Transverse colon (tissue), 4 donors: ENCODE data around the gene RNF11. TPM values are rescaled to one million over a fixed set of nuclear protein-coding genes. Genes with fewer than 3 reads are reported as not detected.
A peak's percentile ranks its signal among the peaks of the same experiment; 100 is the strongest.

ENCODE experiments used
- DNase-seq: peaks from one replicate; pipeline ENCODE4 v3.0.0-alpha.2; 2019
- H3K27ac ChIP-seq, 4 donors: fragments of 200-600 bp; sonication (generic); 2 replicates each; pipeline ENCODE4 v1.5.1; 2016 to 2018; ENCODE audit warnings: inconsistent platforms in 4 of 4
- H3K27me3 ChIP-seq: fragments of 200-600 bp; sonication (generic); 2 replicates; pipeline ENCODE4 v1.5.1; 2017; ENCODE audit warnings: inconsistent platforms
- H3K36me3 ChIP-seq, 4 donors: fragments of 200-600 bp; sonication (generic); 2 replicates each; pipeline ENCODE4 v1.5.1; 2017 to 2019; ENCODE audit warnings: inconsistent platforms in 4 of 4
- H3K4me1 ChIP-seq, 4 donors: fragments of 200-600 bp; sonication (generic); 2 replicates each; pipeline ENCODE4 v1.5.1; 2017 to 2020; ENCODE audit warnings: inconsistent platforms in 4 of 4
- H3K4me3 ChIP-seq, 4 donors: fragments of 200-600 bp; sonication (generic); 1 replicate in 1 of 4; 2 replicates in 3 of 4; pipeline versions ENCODE4 v1.5.1 to v1.6.1; 2017 to 2019; ENCODE audit warnings: inconsistent platforms in 4 of 4
- H3K9me3 ChIP-seq, 2 donors: fragments of 200-600 bp; sonication (generic); 2 replicates each; pipeline ENCODE4 v1.5.1; 2017 to 2019; ENCODE audit warnings: inconsistent platforms in 2 of 2
- EP300 ChIP-seq: sonication (generic); formaldehyde crosslinking; IDR thresholded peaks from one replicate; pipeline ENCODE4 v1.6.1; 2017; ENCODE audit warnings: antibody characterized with exemption, low read depth
- POLR2A ChIP-seq: fragments of 450-650 bp; IDR thresholded peaks from one replicate; pipeline ENCODE4 v1.6.1; 2016; ENCODE audit warnings: antibody characterized with exemption, mild to moderate bottlenecking, moderate library complexity
- POLR2AphosphoS5 ChIP-seq, 3 donors: sonication (generic); formaldehyde crosslinking; IDR thresholded peaks; one replicate each; pipeline ENCODE4 v1.6.1; 2016; ENCODE audit warnings: antibody characterized with exemption in 3 of 3
- WGBS, 2 donors: methylation state at CpG; one replicate each; pipeline ENCODE4 v1.1.5; 2018; ENCODE audit warnings: low coverage in 1 of 2; 5-methylcytosine and 5-hydroxymethylcytosine counted together
- in situ Hi-C, 4 donors: fragments of 200-750 bp; cut with MboI; loops; one replicate each; pipeline versions ENCODE4 v1.15.0 to v1.15.1; 2017; ENCODE audit warnings: low sequenced_read_pairs in 3 of 4, low pct_ligation_motif_present in 1 of 4, low pct_unique_long_range_greater_than_20kb in 1 of 4
- intact Hi-C: fragments of 100-400 bp; cut with DNase I; formaldehyde crosslinking; loops from one replicate; pipeline ENCODE4 v1.15.1; 2023; ENCODE audit warnings: low total_unique reads
- total RNA-seq, 4 donors: library from RNA; depleted of rRNA; stranded (reverse); fragments of >200 nt; gene quantifications; one replicate each; pipeline ENCODE4 v1.1.0, GENCODE V29; 2016
- TF ChIP-seq, protein P1 (sequence below), 5 experiments: fragments of 200-600 bp in 3 of 5; fragments of 450-650 bp in 2 of 5; sonication (generic) in 3 of 5; IDR thresholded peaks; 1 replicate in 2 of 5; 2 replicates in 3 of 5; pipeline ENCODE4 v1.5.1; 2016 to 2017; ENCODE audit warnings: antibody characterized with exemption in 5 of 5, inconsistent platforms in 3 of 5, mild to moderate bottlenecking in 2 of 5, moderate library complexity in 1 of 5

Gene RNF11
- total RNA-seq, 4 donors from 2014 or later, result 34.8 to 72.5 (median 52.8) TPM

DNA sequence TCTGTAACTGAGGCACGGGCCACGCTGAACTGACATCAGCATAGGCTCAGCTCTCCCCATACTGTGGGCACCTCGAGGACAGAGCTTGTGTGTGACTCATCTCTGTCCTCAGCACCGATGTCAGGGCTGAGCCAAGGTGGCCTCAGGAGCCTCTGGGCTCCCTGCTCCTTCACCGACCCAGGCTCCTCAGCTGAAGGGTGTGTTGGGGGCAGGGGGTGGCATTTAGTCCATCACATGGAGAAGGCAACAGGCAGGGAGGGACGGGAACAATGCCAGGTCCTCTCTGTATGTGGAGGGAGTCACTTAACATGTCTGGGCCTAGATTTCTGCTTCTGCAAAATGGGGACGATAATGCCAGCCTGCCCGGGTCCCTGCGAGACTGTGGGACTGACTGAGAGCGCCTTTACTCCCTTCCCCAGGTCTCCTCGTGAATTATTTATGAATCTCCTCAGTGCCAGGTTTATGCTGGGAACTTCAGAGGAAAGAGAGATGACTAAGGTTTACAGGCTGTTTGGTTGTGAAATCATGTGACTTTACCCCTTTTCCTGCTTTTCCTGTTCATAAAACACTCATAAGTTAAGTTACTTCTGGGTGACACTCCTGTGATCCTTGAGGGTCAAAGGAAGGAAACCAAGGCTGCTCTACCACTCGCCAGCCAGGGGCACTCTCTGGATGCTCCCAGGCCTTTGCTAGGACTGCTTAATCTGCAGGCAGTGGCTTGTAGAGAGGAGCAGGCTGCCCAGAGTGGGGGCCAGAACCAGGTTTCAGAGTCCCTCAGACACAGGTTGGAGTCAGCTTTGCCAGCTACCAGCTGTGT lies 78.1 kb downstream of the RNF11 start:
- no peaks in the 10 kb centered on the region for H3K36me3 ChIP-seq
- 46 to 80% methylated on average over 1 to 12 of the region's 12 CpGs for WGBS, 2 donors
- no peaks in the 10 kb centered on the region for H3K27me3 ChIP-seq
- intact Hi-C loops, result no loop called here
- no peaks in the 10 kb centered on the region for H3K9me3 ChIP-seq
- peak overlapping the region; percentile 72 to 84 (median 78) for H3K27ac ChIP-seq
- peaks cover 13 to 22% (median 21%) of the 10 kb centered on the region in 4 donors for H3K4me1 ChIP-seq
- in situ Hi-C loops, result no loop called here
- no peak overlapping the region for H3K4me3 ChIP-seq
- TF ChIP-seq, protein P1, sequence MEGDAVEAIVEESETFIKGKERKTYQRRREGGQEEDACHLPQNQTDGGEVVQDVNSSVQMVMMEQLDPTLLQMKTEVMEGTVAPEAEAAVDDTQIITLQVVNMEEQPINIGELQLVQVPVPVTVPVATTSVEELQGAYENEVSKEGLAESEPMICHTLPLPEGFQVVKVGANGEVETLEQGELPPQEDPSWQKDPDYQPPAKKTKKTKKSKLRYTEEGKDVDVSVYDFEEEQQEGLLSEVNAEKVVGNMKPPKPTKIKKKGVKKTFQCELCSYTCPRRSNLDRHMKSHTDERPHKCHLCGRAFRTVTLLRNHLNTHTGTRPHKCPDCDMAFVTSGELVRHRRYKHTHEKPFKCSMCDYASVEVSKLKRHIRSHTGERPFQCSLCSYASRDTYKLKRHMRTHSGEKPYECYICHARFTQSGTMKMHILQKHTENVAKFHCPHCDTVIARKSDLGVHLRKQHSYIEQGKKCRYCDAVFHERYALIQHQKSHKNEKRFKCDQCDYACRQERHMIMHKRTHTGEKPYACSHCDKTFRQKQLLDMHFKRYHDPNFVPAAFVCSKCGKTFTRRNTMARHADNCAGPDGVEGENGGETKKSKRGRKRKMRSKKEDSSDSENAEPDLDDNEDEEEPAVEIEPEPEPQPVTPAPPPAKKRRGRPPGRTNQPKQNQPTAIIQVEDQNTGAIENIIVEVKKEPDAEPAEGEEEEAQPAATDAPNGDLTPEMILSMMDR (IDR thresholded peaks at IDR 0.05), result no peak
- TF ChIP-seq POLR2AphosphoS5 (IDR thresholded peaks at IDR 0.05), result peak in 1 of 3 donors; percentile 53
- peak; percentile 35 for DNase-seq

DNA sequence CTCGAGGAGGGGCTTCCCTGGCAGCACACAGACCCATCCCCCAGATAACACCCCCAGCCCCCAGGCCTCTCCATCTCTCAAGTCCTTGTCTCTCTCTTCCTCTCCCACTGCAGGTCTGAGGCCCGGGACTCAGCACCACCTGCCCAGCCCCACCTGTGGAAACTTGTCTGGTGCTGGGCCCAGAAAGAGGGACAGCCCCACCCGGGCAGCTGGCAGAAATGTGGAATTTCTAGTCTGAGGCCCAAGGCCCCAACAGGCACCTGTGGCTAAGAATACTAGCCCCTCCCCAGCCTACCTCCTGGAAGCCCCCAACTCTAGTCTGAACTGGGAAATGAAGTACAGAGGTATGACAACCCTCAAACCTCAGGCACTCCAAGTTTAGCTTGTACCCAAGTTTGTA lies 78.9 kb downstream of the RNF11 start:
- intact Hi-C loops (no loop called here), in situ Hi-C loops (no loop called here)
- Histone ChIP-seq H3K9me3 (no peaks in the 10 kb centered on the region), H3K36me3 (no peaks in the 10 kb centered on the region), H3K4me3 (no peak overlapping the region), H3K27ac (peak overlapping the region; percentile 72 to 84 (median 78)), H3K4me1 (peaks cover 13 to 22% (median 21%) of the 10 kb centered on the region in 4 donors), H3K27me3 (no peaks in the 10 kb centered on the region)
- DNase-seq, result peak; percentile 50
- no peak for TF ChIP-seq POLR2A
- no peak for TF ChIP-seq POLR2AphosphoS5 (IDR thresholded peaks at IDR 0.05)
- 44% methylated on average over 3 of the region's 3 CpGs; no CpG with 5 or more reads in 1 of the 2 donors for WGBS, 2 donors

DNA sequence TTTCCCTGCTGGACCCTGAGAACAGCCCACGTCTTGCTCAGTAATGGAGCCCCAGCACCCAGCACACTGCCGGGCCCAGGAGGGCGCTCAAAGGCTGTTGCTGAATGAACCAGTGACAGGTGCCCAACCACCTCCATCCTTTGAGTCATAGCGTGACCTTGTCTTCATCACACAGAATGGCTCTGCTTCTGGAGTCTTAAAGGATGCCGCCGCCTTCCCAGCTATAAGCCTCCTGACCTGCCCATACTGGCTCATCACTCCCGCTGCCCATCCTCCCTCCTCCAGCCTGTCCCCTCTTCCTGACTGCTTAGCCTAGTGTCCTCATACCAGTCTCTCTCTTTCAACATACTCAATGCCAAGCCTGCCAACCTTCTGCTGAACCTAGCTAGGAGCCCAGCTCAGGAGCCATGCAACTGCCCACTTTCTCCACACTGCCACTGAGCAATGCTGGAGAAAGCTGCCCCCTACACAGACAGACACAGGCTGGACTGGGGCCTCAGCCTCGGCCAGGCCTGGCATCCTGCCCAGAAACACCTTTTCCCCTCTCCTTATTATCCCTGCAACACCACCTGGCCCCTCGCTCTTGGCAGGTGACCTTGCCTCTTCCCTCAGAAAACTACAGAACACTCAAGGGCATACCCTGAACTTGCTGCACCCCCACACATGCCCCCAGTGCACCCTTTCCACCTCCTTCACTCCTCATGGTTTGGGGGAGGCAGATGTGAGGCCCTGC lies 80.2 kb downstream of the RNF11 start:
- no peak for DNase-seq
- no peaks in the 10 kb centered on the region for H3K36me3 ChIP-seq

DNA sequence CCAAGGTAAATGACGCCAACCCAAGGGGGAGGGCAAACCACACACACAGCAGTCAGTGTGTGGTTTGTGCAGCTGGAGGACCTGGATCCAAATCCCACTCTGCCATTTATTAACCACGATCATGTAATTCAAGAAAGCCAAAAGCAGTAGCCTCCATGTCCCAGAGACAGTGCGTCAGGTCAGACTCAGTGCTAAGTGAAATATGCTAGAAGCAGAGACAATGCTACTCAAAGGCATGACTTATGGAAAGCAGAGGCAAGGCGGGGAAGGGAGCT lies 80.7 kb downstream of the RNF11 start:
- no peak for DNase-seq
- Histone ChIP-seq H3K4me1 (peaks cover 13 to 27% (median 26%) of the 10 kb centered on the region in 4 donors), H3K36me3 (no peaks in the 10 kb centered on the region), H3K9me3 (no peaks in the 10 kb centered on the region), H3K27ac (no peak overlapping the region), H3K27me3 (no peaks in the 10 kb centered on the region), H3K4me3 (no peak overlapping the region)
- TF ChIP-seq POLR2A (no peak), EP300 (no peak), POLR2AphosphoS5 (IDR thresholded peaks at IDR 0.05) (no peak)
- TF ChIP-seq, protein P1 (IDR thresholded peaks at IDR 0.05), result no peak
- WGBS, 2 donors, result 33 to 68% methylated on average over 1 to 4 of the region's 4 CpGs
- intact Hi-C loops (no loop called here), in situ Hi-C loops (no loop called here)

More for the DNA sequence above, 80.2 kb downstream of the RNF11 start:
- no peaks in the 10 kb centered on the region for H3K27me3 ChIP-seq
- in situ Hi-C loops, result no loop called here
- H3K9me3 ChIP-seq, result no peaks in the 10 kb centered on the region
- TF ChIP-seq POLR2AphosphoS5 (IDR thresholded peaks at IDR 0.05) (no peak), EP300 (no peak), POLR2A (no peak)
- TF ChIP-seq, protein P1 (IDR thresholded peaks at IDR 0.05), result no peak
- peaks cover 13 to 27% (median 21%) of the 10 kb centered on the region in 4 donors for H3K4me1 ChIP-seq
- WGBS, 2 donors, result 84% methylated on average over 9 of the region's 9 CpGs; no CpG with 5 or more reads in 1 of the 2 donors
- intact Hi-C loops, result no loop called here
- H3K27ac ChIP-seq, result no peak overlapping the region
- H3K4me3 ChIP-seq, result no peak overlapping the region
